Choroid plexus epithelial cell (primary cell): ENCODE measurements around the gene NOL4L.

ENCODE experiments used
- DNase-seq: peaks from one replicate; pipeline ENCODE4 v3.0.0-alpha.2; 2010; ENCODE audit warnings: low read depth
- H3K4me3 ChIP-seq: 2 replicates; pipeline ENCODE4 v1.5.1; 2011; ENCODE audit warnings: low read depth, mild to moderate bottlenecking, control low read depth, low read length, moderate library complexity
- TF ChIP-seq, protein P1 (sequence below): conservative IDR thresholded peaks from 2 replicates; pipeline ENCODE4 v1.5.1; 2011; ENCODE audit warnings: low read depth, mild to moderate bottlenecking, control low read depth, inconsistent platforms, low read length, moderate library complexity

Gene NOL4L

GRCh38 chr20:32527447-32528055 is 57.6 kb downstream of the NOL4L start:
- TF ChIP-seq, protein P1, sequence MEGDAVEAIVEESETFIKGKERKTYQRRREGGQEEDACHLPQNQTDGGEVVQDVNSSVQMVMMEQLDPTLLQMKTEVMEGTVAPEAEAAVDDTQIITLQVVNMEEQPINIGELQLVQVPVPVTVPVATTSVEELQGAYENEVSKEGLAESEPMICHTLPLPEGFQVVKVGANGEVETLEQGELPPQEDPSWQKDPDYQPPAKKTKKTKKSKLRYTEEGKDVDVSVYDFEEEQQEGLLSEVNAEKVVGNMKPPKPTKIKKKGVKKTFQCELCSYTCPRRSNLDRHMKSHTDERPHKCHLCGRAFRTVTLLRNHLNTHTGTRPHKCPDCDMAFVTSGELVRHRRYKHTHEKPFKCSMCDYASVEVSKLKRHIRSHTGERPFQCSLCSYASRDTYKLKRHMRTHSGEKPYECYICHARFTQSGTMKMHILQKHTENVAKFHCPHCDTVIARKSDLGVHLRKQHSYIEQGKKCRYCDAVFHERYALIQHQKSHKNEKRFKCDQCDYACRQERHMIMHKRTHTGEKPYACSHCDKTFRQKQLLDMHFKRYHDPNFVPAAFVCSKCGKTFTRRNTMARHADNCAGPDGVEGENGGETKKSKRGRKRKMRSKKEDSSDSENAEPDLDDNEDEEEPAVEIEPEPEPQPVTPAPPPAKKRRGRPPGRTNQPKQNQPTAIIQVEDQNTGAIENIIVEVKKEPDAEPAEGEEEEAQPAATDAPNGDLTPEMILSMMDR = no peak
- H3K4me3 ChIP-seq = no peak overlapping the region
- no peak for DNase-seq

DNA sequence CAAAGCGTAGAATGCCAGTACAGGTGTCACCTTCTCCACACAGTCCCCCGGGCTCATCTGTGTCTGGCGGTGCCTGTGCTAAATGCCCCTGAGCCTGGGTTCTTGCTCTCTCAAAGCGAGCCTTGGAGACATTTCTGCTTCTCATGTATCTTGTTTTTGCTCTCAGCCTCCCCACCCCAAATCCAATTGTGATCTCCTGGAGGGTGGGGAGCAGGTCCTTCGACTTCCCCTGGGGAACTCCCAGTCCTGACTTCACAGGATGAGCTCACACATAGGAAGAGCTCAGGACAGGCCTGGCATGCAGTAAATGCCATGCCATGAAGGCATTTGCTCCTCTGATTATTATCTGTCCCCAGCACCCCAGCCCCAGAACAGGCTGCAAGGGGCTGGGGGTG is 58.1 kb downstream of the NOL4L start:
- no peak for DNase-seq
- no peak overlapping the region for H3K4me3 ChIP-seq
- TF ChIP-seq, protein P1 = no peak

DNA sequence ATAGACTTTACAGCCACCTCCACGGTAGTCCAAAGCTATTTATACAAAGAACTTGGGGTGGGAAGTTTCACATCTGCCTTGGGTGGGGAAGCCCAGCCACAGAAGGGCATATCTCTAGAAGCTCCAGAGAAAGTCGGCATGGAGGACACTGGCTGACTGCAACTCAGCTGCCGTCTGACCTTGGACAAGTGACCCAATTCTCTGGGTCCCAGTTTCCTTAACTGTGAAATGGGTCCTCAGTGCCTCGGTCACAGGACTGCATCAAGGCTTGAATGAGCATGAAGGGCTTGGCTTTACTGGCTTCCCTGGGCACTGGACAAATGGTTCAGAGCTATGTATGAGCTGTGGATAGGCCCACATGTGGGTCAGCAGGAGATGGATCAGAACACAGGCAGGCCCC is 58.6 kb downstream of the NOL4L start:
- TF ChIP-seq, protein P1 = no peak
- no peak for DNase-seq
- H3K4me3 ChIP-seq = no peak overlapping the region

DNA sequence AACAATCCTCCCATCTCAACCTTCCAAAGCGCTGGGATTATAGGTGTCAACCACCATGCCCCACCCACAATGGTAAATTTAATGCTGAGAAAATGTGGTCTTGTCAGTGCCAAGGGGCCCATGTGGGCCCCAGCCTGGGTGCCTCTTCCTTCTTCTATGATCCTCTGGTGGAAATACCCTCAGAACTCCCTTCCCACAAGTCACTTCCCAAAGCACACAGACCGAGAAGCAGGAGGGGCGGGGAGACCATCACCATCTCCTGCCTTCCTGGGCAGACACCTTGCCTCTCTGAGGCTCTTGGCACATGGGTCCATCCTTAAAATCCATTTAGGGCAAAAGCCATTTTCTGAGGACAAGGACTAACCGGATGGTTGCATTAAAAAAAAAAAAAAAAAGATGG is 59.0 kb downstream of the NOL4L start:
- TF ChIP-seq, protein P1 = no peak
- H3K4me3 ChIP-seq = no peak overlapping the region
- no peak for DNase-seq

DNA sequence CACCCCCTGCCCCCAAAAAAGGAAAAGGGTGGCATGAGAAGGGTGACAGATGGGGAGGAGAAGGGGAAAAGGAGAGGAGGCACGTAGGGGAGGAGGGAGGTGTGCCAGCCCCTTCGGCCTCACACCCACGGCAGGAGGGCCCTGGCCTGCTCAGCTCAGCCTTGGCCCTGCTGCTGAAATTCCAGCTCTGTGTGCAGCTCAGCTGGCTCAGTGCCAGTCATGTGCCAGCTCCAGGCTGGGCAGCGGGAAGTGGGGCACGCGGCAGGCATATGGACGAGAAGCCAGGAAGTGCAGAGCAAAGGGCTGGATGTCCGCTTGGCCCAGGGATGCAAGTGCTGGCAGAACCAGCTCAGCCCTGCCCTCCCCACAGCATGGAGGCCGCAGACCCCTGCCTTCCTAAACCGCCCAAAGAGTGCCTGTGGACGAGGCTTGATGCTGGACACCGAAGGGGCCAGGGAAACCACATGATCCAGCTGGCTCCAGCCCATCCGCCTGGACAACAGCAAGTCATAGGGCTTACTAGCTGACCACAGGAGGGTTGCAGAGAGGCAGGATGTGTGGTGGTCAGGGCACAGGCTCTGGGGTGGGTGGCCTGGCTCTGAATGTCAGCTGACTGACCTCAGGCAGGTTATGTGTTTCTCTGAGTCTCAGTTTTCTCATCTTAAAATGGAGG is 60.2 kb downstream of the NOL4L start:
- DNase-seq = no peak
- no peak overlapping the region for H3K4me3 ChIP-seq
- TF ChIP-seq, protein P1 = no peak

GRCh38 chr20:32523613-32524213 is 61.4 kb downstream of the NOL4L start:
- TF ChIP-seq, protein P1 = no peak
- DNase-seq = no peak
- H3K4me3 ChIP-seq = no peak overlapping the region
